Osteocyte (in vitro differentiated cells): Measurements from ENCODE around the gene ARHGAP24. TPM values are rescaled to one million over a fixed set of nuclear protein-coding genes. Genes with fewer than 3 reads are reported as not detected.
"Not testable (repeated sequence)": the region's sequence is repeated elsewhere in the genome, so short reads cannot be mapped to it uniquely, and the experiment has no call there.

Source experiments
- DNase-seq: peaks from one replicate; pipeline ENCODE4 v3.0.0; 2021; ENCODE audit warnings: mixed read lengths; ENCODE audit not compliant: unreplicated experiment; ENCODE audit errors: extremely low spot score
- H3K27ac Mint-ChIP-seq: one replicate; pipeline ENCODE4 v1.8.0; 2021; ENCODE audit warnings: mild to moderate bottlenecking, mixed read lengths; ENCODE audit not compliant: unreplicated experiment
- H3K27me3 Mint-ChIP-seq: one replicate; pipeline ENCODE4 v1.8.0; 2021; ENCODE audit warnings: mixed read lengths; ENCODE audit not compliant: unreplicated experiment
- H3K36me3 Mint-ChIP-seq: one replicate; pipeline ENCODE4 v1.8.0; 2021; ENCODE audit warnings: mixed read lengths; ENCODE audit not compliant: unreplicated experiment
- H3K4me1 Mint-ChIP-seq: one replicate; pipeline ENCODE4 v1.8.0; 2021; ENCODE audit warnings: mixed read lengths; ENCODE audit not compliant: unreplicated experiment
- H3K4me3 Mint-ChIP-seq: one replicate; pipeline ENCODE4 v1.8.0; 2021; ENCODE audit warnings: mild to moderate bottlenecking, moderate library complexity, mixed read lengths; ENCODE audit not compliant: unreplicated experiment
- H3K9me3 Mint-ChIP-seq: one replicate; pipeline ENCODE4 v1.8.0; 2021; ENCODE audit warnings: mixed read lengths; ENCODE audit not compliant: unreplicated experiment
- total RNA-seq: library from RNA; stranded (reverse); gene quantifications from 2 replicates; pipeline ENCODE4 v1.2.1, GENCODE V29; 2021
- TF ChIP-seq, protein P1 (sequence below): fragments of 200-600 bp; sonication (generic); IDR thresholded peaks from 2 replicates; pipeline ENCODE4 v1.5.0; 2021; ENCODE audit warnings: antibody characterized with exemption, mild to moderate bottlenecking, moderate library complexity

ARHGAP24 gene
- total RNA-seq, 1 donor from 2014 or later: 29.3 TPM

DNA sequence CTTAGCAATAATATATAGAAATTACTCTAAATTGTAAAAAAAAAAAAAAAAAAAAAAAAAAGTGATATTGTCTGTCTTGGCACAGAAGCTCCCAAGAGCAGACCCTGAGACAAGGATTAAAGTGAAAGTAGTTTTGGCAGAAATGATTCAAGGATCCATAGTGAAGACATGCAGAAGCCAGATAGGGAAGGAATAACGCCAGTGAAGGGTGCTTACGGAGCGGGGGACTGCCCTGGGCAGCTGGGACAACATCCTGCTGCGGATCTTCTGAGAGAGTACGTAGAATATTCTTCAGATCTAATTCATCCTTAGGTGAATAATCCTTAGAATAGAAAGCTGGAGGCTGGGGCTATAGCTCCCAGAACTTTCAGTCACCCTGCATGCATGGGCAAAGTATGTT lies 39.8 kb downstream of the ARHGAP24 start:
- H3K9me3 Mint-ChIP-seq: no peaks in the 10 kb centered on the region
- peaks cover 3% of the 10 kb centered on the region for H3K4me1 Mint-ChIP-seq
- no peak overlapping the region for H3K27ac Mint-ChIP-seq
- H3K36me3 Mint-ChIP-seq: no peaks in the 10 kb centered on the region
- TF ChIP-seq, protein P1, sequence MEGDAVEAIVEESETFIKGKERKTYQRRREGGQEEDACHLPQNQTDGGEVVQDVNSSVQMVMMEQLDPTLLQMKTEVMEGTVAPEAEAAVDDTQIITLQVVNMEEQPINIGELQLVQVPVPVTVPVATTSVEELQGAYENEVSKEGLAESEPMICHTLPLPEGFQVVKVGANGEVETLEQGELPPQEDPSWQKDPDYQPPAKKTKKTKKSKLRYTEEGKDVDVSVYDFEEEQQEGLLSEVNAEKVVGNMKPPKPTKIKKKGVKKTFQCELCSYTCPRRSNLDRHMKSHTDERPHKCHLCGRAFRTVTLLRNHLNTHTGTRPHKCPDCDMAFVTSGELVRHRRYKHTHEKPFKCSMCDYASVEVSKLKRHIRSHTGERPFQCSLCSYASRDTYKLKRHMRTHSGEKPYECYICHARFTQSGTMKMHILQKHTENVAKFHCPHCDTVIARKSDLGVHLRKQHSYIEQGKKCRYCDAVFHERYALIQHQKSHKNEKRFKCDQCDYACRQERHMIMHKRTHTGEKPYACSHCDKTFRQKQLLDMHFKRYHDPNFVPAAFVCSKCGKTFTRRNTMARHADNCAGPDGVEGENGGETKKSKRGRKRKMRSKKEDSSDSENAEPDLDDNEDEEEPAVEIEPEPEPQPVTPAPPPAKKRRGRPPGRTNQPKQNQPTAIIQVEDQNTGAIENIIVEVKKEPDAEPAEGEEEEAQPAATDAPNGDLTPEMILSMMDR: no peak
- no peak for DNase-seq
- no peak overlapping the region for H3K4me3 Mint-ChIP-seq
- peaks cover 18% of the 10 kb centered on the region for H3K27me3 Mint-ChIP-seq

DNA sequence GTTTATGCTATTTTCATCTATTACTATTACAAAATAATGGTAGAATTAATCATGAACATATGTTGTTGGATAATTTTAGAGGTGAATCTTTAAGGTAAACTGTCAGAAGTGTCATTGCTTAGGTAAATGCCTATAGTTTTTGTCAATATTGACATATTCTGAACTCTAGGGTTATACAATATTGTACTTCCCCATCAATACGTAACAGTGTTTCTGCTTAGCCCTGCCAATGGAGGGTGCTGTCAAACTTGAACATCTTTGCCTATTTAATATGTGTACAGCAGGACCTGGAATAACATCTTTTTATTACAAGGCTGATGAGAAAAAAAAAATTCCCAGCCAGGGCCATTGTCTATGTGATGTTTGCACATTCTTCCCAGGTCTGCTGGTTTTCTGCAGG lies 40.8 kb downstream of the ARHGAP24 start:
- Mint-ChIP-seq H3K4me1 (peaks cover 3% of the 10 kb centered on the region), H3K27ac (no peak overlapping the region), H3K36me3 (no peaks in the 10 kb centered on the region), H3K4me3 (no peak overlapping the region), H3K9me3 (no peaks in the 10 kb centered on the region), H3K27me3 (peaks cover 21% of the 10 kb centered on the region)
- no peak for DNase-seq
- TF ChIP-seq, protein P1: no peak

DNA sequence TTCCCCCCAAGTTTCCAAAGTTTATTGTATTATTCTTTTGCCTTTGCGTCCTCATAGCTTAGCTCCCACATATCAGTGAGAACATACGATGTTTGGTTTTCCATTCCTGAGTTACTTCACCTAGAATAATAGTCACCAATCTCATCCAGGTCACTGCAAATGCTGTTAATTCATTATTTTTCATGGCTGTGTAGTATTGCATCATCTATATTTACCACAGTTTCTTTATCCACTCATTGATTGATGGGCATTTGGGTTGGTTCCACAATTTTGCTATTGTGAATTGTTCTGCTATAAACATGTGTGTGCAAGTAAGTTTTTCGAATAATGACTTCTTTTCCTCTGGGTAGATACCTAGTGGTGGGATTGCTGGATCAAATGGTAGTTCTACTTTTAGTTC lies 43.6 kb downstream of the ARHGAP24 start:
- H3K4me1 Mint-ChIP-seq, H3K36me3 Mint-ChIP-seq, DNase-seq, H3K9me3 Mint-ChIP-seq, H3K4me3 Mint-ChIP-seq, H3K27ac Mint-ChIP-seq: not testable (repeated sequence)
- peaks cover 27% of the 10 kb centered on the region for H3K27me3 Mint-ChIP-seq

DNA sequence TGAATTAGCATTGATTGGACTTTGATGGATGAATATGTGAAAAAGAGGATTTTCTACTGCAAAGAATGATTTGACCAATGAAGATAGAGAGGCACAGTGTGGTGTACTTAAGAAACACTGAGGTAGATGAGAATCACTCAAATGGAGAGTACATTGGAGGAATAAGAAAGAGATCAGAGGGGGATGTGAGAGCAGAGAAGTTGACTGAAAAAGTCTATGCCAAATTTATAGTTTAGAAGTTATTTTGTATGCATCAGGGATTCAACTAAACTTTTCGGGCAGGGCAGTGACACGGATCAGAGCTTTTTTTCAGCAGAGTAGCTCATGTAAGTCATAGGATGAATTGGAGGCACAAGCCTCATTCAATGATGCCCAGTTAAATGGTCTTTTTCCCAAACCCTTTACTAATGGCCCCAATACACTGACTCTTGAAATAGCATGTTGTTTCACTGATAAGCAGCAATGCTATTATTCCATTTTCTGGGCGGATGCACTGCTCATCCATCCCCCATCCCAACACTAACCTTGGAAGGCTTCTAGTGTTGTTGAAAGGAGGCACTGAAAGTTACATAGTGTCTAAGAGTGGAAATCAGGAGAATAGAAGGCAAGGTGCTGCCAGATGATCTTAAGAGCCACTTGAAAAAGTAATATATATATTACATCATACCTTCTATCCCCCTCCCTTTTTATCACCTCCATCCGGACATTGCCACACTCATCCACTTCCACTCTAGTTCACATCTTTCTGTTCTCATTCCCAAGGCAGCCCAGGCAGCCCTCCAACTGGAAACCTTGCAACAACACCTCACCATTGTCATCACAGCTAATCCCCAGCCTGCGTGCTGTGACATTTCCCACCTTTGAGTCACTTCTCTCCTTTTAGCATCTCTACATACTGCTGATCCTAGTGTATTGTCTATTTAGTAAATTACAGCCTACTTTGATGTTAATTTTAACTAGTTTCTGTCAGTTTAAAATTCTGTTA lies 46.1 kb downstream of the ARHGAP24 start:
- Mint-ChIP-seq H3K36me3 (no peaks in the 10 kb centered on the region), H3K27me3 (peaks cover 31% of the 10 kb centered on the region), H3K4me1 (no peaks in the 10 kb centered on the region), H3K9me3 (no peaks in the 10 kb centered on the region), H3K4me3 (no peak overlapping the region), H3K27ac (no peak overlapping the region)
- DNase-seq: no peak
- TF ChIP-seq, protein P1: no peak

DNA sequence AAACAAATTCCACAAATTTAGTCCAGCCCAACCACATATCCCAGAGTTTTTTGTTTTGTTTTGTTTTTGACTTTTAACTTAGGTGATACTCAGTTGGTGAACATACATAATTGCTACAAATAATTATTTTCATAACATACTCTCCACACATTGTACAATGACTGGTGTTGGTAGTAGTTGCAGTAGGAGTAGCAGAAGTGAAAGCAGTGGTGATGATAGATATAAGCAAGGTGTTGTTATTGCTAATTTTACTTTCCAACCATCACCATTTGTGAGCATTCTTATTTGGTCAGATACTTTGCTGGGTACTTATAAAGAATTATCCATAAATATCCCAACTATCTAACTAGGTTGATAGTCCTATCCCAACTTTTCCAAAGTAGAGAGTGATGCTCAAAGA lies 47.3 kb downstream of the ARHGAP24 start:
- no peaks in the 10 kb centered on the region for H3K4me1 Mint-ChIP-seq
- H3K4me3 Mint-ChIP-seq: no peak overlapping the region
- no peak for DNase-seq
- H3K9me3 Mint-ChIP-seq: no peaks in the 10 kb centered on the region
- H3K36me3 Mint-ChIP-seq: no peaks in the 10 kb centered on the region
- H3K27ac Mint-ChIP-seq: no peak overlapping the region
- peaks cover 31% of the 10 kb centered on the region for H3K27me3 Mint-ChIP-seq
- TF ChIP-seq, protein P1: no peak
